Muscle of leg (tissue), 16 donors: ENCODE data around the gene MBOAT2. TPM values are rescaled to one million over a fixed set of nuclear protein-coding genes. Genes with fewer than 3 reads are reported as not detected.
"Not testable (repeated sequence)": the region's sequence is repeated elsewhere in the genome, so short reads cannot be mapped to it uniquely, and the experiment has no call there.

ENCODE experiments used
- DNase-seq: peaks from one replicate; pipeline ENCODE4 v3.0.0; 2013
- H3K27ac ChIP-seq: one replicate; pipeline ENCODE4 v1.5.1; 2013; ENCODE audit warnings: mild to moderate bottlenecking, low read length, control low read depth
- H3K27me3 ChIP-seq: one replicate; pipeline ENCODE4 v1.6.1; 2013; ENCODE audit warnings: low read length; ENCODE audit not compliant: control insufficient read depth, insufficient read depth
- H3K36me3 ChIP-seq: one replicate; pipeline ENCODE4 v1.6.1; 2013; ENCODE audit warnings: low read length; ENCODE audit not compliant: control insufficient read depth, insufficient read depth
- H3K4me1 ChIP-seq: one replicate; pipeline ENCODE4 v1.6.1; 2013; ENCODE audit warnings: low read length; ENCODE audit not compliant: control insufficient read depth, insufficient read depth
- H3K4me3 ChIP-seq: one replicate; pipeline ENCODE4 v1.5.1; 2013; ENCODE audit warnings: low read length, control low read depth
- H3K9me3 ChIP-seq: replicated peaks from 2 replicates; pipeline ENCODE4 v1.6.1; 2013; ENCODE audit warnings: low read depth, low read length; ENCODE audit not compliant: control insufficient read depth
- WGBS: methylation state at CpG from one replicate; pipeline ENCODE4 v1.1.5; 2013; ENCODE audit warnings: missing lambda C conversion rate; ENCODE audit not compliant: insufficient coverage; 5-methylcytosine and 5-hydroxymethylcytosine counted together
- long read RNA-seq, 11 donors: transcript quantifications; one replicate each; lab custom pipeline, GENCODE V29; 2026
- polyA plus RNA-seq, 8 donors: library from polyadenylated mRNA; unstranded; fragments of 120-200 nt; gene quantifications; one replicate each; pipeline versions ENCODE4 v1.2.1 to v1.2.3, GENCODE V29; 2013; ENCODE audit warnings: inconsistent platforms in 1 of 8, low replicate concordance in 1 of 8; ENCODE audit not compliant: insufficient read length in 8 of 8, insufficient read depth in 1 of 8
- total RNA-seq: library from RNA; stranded (reverse); fragments of 120-200 nt; gene quantifications from one replicate; pipeline ENCODE4 v1.2.4, GENCODE V29; 2013

MBOAT2 gene, protein sequence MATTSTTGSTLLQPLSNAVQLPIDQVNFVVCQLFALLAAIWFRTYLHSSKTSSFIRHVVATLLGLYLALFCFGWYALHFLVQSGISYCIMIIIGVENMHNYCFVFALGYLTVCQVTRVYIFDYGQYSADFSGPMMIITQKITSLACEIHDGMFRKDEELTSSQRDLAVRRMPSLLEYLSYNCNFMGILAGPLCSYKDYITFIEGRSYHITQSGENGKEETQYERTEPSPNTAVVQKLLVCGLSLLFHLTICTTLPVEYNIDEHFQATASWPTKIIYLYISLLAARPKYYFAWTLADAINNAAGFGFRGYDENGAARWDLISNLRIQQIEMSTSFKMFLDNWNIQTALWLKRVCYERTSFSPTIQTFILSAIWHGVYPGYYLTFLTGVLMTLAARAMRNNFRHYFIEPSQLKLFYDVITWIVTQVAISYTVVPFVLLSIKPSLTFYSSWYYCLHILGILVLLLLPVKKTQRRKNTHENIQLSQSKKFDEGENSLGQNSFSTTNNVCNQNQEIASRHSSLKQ
- total RNA-seq: 59.9 TPM
- polyA plus RNA-seq: 10 to 100 TPM; 44.1 to 85.5 (median 57.7) TPM
- long read RNA-seq, donor 1, full-length matches to known transcripts: 4 of 4 reads
- long read RNA-seq, donor 1, partial matches to known transcripts: 0 of 4 reads
- long read RNA-seq, donor 1, other reads (novel, unspliced or antisense): 0 of 4 reads
- long read RNA-seq, donor 2, full-length matches to known transcripts: 1 of 1 reads
- long read RNA-seq, donor 2, partial matches to known transcripts: 0 of 1 reads
- long read RNA-seq, donor 2, other reads (novel, unspliced or antisense): 0 of 1 reads
- long read RNA-seq, donor 3, full-length matches to known transcripts: 4 of 4 reads
- long read RNA-seq, donor 3, partial matches to known transcripts: 0 of 4 reads
- long read RNA-seq, donor 3, other reads (novel, unspliced or antisense): 0 of 4 reads
- long read RNA-seq, donor 4, full-length matches to known transcripts: 7 of 7 reads
- long read RNA-seq, donor 4, partial matches to known transcripts: 0 of 7 reads
- long read RNA-seq, donor 4, other reads (novel, unspliced or antisense): 0 of 7 reads
- long read RNA-seq, donor 5, full-length matches to known transcripts: 15 of 33 reads
- long read RNA-seq, donor 5, partial matches to known transcripts: 18 of 33 reads
- long read RNA-seq, donor 5, other reads (novel, unspliced or antisense): 0 of 33 reads
- long read RNA-seq, donor 6, full-length matches to known transcripts: 14 of 20 reads
- long read RNA-seq, donor 6, partial matches to known transcripts: 6 of 20 reads
- long read RNA-seq, donor 6, other reads (novel, unspliced or antisense): 0 of 20 reads
- long read RNA-seq, donor 7, full-length matches to known transcripts: 13 of 25 reads
- long read RNA-seq, donor 7, partial matches to known transcripts: 12 of 25 reads
- long read RNA-seq, donor 7, other reads (novel, unspliced or antisense): 0 of 25 reads
- long read RNA-seq, donor 8, full-length matches to known transcripts: 9 of 9 reads
- long read RNA-seq, donor 8, partial matches to known transcripts: 0 of 9 reads
- long read RNA-seq, donor 8, other reads (novel, unspliced or antisense): 0 of 9 reads
- long read RNA-seq, donor 9, full-length matches to known transcripts: 5 of 15 reads
- long read RNA-seq, donor 9, partial matches to known transcripts: 10 of 15 reads
- long read RNA-seq, donor 9, other reads (novel, unspliced or antisense): 0 of 15 reads
- long read RNA-seq, donor 10, full-length matches to known transcripts: 10 of 10 reads
- long read RNA-seq, donor 10, partial matches to known transcripts: 0 of 10 reads
- long read RNA-seq, donor 10, other reads (novel, unspliced or antisense): 0 of 10 reads
- long read RNA-seq, donor 11, full-length matches to known transcripts: 10 of 18 reads
- long read RNA-seq, donor 11, partial matches to known transcripts: 8 of 18 reads
- long read RNA-seq, donor 11, other reads (novel, unspliced or antisense): 0 of 18 reads

DNA sequence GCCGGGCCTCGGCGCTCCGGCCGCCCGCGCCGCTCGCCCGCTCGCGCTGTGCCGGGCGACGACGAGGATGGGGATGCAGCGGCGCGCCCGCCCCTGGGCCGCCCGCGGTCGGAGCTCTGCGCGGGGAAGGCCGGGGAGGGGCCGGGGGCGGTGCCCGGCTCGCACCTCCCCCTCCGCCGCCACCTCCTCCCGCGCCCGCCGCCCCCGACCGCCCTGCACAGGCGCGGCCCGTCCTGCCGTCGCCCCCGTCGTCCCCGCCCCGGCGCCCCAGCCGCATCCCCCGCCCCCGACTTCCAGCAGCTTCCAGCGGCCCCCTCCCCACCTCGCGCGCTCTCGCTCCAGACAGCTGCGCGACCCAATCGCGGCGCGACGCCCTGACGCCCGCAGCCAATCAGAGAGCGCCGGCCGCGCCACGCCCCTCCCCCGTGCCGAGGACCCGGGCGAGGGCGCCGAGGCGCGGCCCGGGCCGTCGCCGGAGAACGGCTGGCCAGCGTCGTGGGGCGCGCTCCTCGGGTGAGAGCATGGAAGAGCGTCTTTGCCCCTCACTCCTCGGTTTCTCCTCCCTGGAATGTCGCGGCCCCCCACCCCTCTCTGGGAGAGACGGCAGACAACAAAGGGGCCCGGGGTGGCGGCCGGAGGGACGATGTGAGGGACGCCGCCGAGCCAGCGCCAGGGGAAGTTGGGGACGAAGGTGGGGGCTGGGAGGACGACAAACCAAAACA lies at the start of gene MBOAT2:
Gene MBOAT2, minus strand, starts transcription at position 69 of the 722 bp plus-strand sequence. CDS start 70 bp downstream, outside the sequence.
- peak; percentile 98 for DNase-seq
- Histone ChIP-seq H3K9me3 (no peaks in the 10 kb centered on the region), H3K27me3 (no peaks in the 10 kb centered on the region), H3K27ac (peak within 1 kb of the TSS; percentile 87), H3K4me3 (peak within 1 kb of the TSS; percentile 83), H3K4me1 (peaks cover 9% of the 10 kb centered on the region), H3K36me3 (no peaks in the 10 kb centered on the region)
- WGBS: under 1% methylated on average over 80 of the region's 104 CpGs

DNA sequence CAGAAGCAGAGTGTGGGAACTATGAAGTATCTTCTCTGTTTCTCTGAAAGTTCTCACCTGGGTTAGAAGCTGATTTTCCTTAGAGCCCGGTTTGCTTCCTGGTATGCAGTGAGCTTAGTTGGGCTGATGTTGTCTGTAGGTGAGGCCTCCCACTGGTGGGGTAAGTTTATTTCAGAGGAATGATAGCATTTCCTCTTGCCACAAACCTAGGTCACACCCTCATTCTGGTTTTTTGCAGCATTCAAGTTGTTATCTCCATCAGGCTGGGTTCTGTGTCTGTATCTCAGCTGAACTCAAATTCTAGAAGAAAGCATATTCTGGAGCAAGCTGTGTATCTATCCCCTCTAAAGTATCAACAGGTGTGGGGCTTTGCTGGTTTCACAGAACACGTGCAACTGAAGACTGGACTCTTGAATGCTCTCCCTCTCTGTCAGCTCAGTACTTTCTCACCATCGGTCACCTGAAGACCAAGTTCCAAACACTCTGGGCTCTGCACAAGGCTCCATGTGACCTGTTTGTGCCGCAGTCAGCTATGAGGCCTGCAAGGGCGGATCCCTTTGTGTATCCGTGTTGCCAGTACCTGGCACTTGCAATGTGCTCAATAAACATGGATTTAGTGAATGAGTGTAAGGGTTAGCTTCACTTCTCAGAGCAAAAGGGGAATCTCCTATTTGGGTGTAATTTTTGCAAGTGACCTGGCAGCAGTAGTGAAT lies 49.5 kb upstream of the MBOAT2 start:
- no peak for DNase-seq
- no peak overlapping the region for H3K27ac ChIP-seq
- 83% methylated on average over 4 of the region's 6 CpGs for WGBS
- H3K36me3 ChIP-seq: no peaks in the 10 kb centered on the region
- H3K4me1 ChIP-seq: peaks cover 7% of the 10 kb centered on the region
- no peak overlapping the region for H3K4me3 ChIP-seq
- no peaks in the 10 kb centered on the region for H3K27me3 ChIP-seq
- no peaks in the 10 kb centered on the region for H3K9me3 ChIP-seq

DNA sequence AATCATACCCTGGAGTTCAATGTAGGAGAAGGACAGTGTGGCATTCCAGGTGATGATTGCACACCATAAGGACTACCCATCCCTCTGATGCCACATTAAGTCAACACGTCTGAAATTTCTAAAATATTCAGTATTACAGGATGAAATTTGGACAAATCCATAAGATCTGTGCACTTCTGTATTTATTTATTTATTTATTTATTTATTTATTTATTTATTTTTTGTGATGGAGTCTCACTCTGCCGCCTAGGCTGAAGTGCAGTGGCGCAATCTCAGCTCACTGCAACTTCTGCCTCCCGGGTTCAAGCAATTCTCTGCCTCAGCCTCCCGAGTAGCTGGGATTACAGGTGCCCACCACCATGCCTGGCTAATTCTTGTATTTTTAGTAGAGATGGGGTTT lies 48.0 kb upstream of the MBOAT2 start:
- DNase-seq, H3K4me1 ChIP-seq, H3K27me3 ChIP-seq, H3K27ac ChIP-seq, H3K36me3 ChIP-seq, H3K4me3 ChIP-seq, H3K9me3 ChIP-seq: not testable (repeated sequence)
- WGBS: no CpG with 5 or more reads among the region's 5 CpGs

DNA sequence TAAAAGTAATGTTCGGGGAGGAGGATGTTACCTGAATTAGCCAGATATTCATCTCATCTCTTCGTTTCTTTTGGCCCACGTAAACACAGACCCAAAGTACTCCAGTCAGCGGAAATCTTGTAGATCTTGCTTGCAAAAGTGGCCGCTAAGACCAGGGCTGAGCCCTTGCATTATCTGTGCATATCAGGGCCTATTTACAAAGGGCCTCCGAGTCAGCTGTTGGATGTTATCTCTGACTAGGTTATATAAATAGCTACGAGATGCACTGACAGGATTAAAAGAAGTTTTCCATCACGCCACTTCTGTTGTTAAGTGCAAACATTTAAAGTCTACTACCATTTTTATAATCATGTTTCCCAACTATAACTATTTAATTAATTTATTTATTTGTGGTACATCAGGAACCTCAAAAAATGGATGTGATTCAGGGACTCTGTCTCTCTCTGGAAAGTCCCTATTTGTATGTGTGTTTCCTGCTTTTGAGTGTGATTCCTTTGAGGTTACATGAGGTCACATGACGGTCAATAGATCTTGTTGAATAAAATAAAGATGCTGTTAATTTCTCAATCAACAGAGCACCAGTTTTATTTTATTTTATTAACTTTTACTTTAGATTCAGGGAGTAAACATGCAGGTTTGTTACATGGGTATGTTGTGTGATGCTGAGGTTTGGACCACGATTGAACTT lies 46.8 kb upstream of the MBOAT2 start:
- H3K4me1 ChIP-seq: peaks cover 7% of the 10 kb centered on the region
- no peaks in the 10 kb centered on the region for H3K27me3 ChIP-seq
- peak overlapping the region; percentile 69 for H3K27ac ChIP-seq
- no peak overlapping the region for H3K4me3 ChIP-seq
- no peaks in the 10 kb centered on the region for H3K9me3 ChIP-seq
- no peaks in the 10 kb centered on the region for H3K36me3 ChIP-seq
- no peak for DNase-seq
- WGBS: 85% methylated on average over 3 of the region's 10 CpGs

DNA sequence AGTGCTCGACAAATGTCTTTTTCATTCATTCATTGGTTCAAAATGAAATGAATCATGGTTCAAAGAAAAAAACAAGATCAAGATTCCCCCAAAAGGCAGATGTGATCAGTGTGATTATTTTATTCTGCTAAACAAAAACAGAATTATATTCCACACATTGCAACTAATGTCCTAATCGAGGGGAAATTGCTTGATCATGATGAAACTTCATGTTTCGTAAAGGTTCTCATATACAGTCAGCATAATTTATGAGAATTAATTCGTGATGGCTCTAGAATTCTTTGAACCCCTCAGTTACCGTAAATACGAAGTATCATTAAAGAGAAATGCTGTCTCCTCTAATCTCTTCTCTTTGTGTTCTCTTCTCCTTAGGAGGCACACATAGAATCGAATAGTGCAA lies 42.1 kb upstream of the MBOAT2 start:
- H3K36me3 ChIP-seq: no peaks in the 10 kb centered on the region
- no peak overlapping the region for H3K27ac ChIP-seq
- H3K4me1 ChIP-seq: peaks cover 7% of the 10 kb centered on the region
- no peaks in the 10 kb centered on the region for H3K9me3 ChIP-seq
- no peaks in the 10 kb centered on the region for H3K27me3 ChIP-seq
- no peak for DNase-seq
- WGBS: 72% methylated on average over 4 of the region's 7 CpGs
- no peak overlapping the region for H3K4me3 ChIP-seq

DNA sequence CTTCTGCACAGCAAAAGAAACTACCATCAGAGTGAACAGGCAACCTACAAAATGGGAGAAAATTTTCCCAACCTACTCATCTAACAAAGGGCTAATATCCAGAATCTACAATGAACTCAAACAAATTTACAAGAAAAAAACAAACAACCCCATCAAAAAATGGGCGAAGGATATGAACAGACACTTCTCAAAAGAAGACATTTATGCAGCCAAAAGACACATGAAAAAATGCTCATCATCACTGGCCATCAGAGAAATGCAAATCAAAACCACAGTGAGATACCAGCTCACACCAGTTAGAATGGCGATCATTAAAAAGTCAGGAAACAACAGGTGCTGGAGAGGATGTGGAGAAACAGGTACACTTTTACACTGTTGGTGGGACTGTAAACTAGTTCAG lies 40.0 kb upstream of the MBOAT2 start:
- H3K9me3 ChIP-seq, H3K4me3 ChIP-seq, DNase-seq, H3K27me3 ChIP-seq, H3K27ac ChIP-seq, H3K36me3 ChIP-seq, H3K4me1 ChIP-seq: not testable (repeated sequence)
- no CpG with 5 or more reads among the region's 2 CpGs for WGBS

DNA sequence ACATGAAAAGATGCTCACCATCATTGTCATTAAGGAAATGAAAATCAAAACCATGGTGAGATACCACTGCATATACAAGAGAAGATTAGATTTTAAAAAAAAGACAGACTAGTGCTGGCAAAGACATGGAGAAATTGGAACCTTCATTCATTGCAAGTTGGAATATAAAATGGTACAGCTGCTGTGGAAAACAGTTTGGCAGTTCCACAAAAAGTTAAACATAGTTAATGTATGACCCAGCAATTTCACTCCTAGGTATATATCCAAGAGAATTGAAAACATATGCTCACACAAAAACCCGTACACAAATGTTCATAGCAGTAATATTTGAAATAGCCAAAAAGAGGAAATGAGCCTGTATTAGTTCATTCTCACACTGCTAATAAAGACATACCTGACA lies 33.7 kb upstream of the MBOAT2 start:
- WGBS: no CpG with 5 or more reads among the region's 1 CpG
- H3K27me3 ChIP-seq: no peaks in the 10 kb centered on the region
- no peak overlapping the region for H3K27ac ChIP-seq
- H3K4me3 ChIP-seq: no peak overlapping the region
- peak; percentile 58 for DNase-seq
- peaks cover 2% of the 10 kb centered on the region for H3K9me3 ChIP-seq
- no peaks in the 10 kb centered on the region for H3K4me1 ChIP-seq
- no peaks in the 10 kb centered on the region for H3K36me3 ChIP-seq
